Upper lobe of left lung (tissue), 4 donors: ENCODE measurements around the gene SLFN13.

Source experiments
- CTCF ChIP-seq, 6 experiments: fragments of 450-650 bp in 4 of 6; fragments of 200-600 bp in 2 of 6; sonication (generic) in 2 of 6; IDR thresholded peaks; one replicate each; pipeline ENCODE4 v1.5.1; 2016 to 2019; ENCODE audit warnings: antibody characterized with exemption in 6 of 6
- POLR2AphosphoS5 ChIP-seq, 2 donors: sonication (generic); formaldehyde crosslinking; IDR thresholded peaks; one replicate each; pipeline ENCODE4 v1.5.1; 2017; ENCODE audit warnings: antibody characterized with exemption in 2 of 2

DNA sequence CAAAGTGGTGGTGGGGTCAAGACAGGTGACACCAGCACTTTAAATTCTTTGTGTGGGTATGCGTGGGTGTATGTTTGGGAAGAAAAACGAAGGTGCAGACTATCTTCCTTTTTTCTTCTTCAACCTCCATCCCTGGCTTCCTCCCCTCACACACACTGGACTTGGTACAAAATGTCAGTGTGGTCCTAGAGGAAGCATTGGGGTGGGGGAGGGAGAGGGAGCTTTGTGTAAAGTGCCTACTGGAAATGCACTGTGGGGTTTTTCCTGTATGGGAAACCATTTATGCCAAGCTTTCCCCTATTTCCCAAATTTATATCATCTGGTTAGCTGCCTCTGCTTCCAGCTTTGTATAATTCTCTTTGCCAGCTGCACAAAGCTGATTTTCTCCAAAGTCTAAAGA, 44.5 kb upstream of the SLFN13 start:
- TF ChIP-seq POLR2AphosphoS5 (IDR thresholded peaks at IDR 0.05): no peak
- no peak for TF ChIP-seq CTCF (IDR thresholded peaks at IDR 0.05)
